NCI-H2196 treated with DMSO at 0.1 percent for 48 hours (cell line): Measurements from ENCODE around the gene WDR70.
"Not testable (repeated sequence)": the region's sequence is repeated elsewhere in the genome, so short reads cannot be mapped to it uniquely, and the experiment has no call there.

Experiments
- DNase-seq: peaks from one replicate; lab custom pipeline; 2025; ENCODE audit not compliant: unreplicated experiment; lab: John Stamatoyannopoulos, UW

Gene WDR70

GRCh38 chr5:37742111-37742510 lies 363.0 kb downstream of the WDR70 start:
- no peak for DNase-seq

- DNase-seq: no peak
Measured at GRCh38 chr5:37751227-37751626, 372.1 kb downstream of the WDR70 start.

DNA sequence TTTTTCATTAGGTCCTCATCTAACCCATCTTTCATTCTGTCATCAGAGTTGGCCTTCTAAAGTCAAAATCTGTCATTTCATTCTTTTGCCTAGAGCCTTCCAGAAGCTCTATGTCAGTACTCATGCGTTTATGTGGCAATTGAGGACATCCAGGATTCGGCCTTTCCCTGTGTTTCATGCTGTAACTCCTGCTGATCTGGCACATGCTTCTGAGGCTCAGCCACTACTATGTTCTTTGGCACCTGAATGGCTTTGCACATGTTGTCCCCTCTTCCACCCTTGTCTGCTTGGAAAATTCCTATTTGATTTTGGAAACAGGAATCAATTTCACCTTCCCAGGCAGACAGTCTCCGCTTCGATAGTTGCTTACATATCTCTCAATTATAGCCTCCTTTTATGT lies 375.9 kb downstream of the WDR70 start:
- no peak for DNase-seq

DNA sequence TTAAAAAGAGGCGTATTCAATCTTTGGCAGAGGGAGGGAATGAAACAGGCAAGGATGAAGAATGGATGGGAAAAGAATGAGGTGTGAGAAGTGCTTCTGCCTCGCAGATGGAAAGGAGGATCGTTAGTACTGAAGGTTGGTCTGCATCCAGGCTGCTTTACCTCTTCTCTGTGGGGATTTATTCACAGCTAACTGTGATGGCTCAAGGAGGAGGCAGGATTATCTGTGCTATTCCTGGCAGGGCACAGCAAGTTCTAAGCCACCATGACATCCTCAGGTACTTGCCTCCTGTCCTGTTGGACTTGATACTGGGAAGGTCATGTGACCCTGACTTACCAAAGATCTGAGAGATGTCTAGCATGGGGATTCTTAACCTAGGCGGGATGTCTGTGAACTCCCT lies 376.5 kb downstream of the WDR70 start:
- DNase-seq: no peak

GRCh38 chr5:37756248-37756647 lies 377.1 kb downstream of the WDR70 start:
- DNase-seq: no peak

DNA sequence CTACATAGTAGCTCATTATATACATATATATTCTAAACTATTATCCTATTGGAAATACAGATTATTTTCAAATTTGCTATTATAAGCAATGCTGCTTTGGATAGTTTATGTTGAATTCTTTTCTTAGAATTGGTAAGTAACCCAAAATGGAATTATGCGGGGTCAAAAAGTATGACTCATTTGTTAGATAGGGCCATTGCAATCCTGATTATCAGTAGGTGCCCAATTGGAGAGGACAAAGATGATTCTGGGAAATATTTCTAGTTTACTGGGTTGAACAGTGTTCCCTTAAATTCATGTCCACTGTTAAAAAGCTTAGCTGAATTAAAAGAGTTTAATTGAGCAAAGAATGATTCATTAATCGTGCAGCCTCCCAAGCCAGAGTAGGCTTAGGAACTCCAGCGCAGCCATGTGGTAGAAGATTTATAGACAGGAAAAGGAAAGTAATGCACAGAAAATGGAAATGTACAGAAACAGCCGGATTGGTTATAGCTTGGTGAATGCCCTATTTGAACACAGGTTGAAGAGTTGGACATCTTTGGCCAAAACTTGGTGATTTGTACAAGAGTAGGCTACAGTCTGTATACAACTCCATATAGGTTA lies 379.0 kb downstream of the WDR70 start:
- no peak for DNase-seq

DNA sequence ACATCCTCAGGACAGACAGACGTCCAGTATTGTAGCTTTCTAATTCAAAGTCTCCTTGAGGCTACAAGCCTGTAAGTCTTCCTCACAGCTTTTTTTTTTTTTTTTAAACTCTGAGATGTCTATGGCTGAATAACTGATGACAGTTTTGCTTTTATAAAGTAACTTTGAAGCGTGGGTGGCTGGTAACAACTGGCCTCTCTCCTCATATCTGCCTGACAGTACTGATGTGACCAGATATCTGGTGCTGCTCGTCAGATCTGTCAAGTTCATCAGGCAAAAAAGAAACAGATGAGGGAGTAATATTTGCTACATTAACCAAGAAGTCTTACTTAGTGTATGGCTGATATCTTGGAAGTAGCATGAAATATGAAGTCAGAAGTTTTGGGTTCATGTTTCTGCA lies 388.1 kb downstream of the WDR70 start:
- DNase-seq: no peak

DNA sequence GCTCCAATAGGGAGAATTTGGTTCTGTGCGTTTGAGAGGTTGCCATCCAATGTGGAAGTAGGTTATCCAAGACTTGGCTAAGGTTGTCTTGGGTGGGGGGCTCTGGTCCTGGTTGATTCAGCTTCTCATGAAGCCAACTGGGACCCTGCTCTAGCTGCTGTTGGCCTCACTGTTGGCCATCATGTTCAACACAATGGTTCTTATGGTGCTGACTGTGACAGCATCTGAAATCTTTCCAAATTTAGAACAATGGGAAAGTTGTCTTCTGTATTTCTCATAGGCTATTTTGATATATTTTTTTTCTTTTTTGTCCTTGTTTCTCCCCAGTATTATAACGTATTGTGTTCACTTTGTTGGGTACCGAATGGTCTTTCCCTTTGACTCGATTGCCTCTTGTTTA lies 388.8 kb downstream of the WDR70 start:
- DNase-seq: no peak

- DNase-seq: no peak
Measured at GRCh38 chr5:37768371-37768770, 389.3 kb downstream of the WDR70 start.

DNA sequence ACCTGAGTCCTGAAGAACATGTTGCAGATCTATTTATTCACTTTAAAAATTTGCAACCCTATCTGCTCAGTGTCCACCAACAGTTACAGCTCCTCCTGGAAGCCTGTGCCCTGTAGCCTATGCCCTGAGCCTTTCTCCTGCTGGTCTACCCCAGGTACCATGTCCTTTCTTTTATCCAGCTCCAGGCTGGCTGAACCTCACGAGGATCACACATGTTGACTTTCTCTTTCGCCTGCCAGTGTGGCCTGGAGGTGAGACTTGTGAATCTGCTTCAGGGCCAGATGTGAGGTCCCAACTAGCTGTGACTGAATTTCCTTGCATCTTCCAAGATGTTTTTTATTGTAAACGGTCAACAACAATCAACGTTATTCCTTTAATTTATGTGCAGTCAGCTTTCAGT lies 390.0 kb downstream of the WDR70 start:
- no peak for DNase-seq

- no peak for DNase-seq
Measured at GRCh38 chr5:37769840-37770239, 390.7 kb downstream of the WDR70 start.

DNA sequence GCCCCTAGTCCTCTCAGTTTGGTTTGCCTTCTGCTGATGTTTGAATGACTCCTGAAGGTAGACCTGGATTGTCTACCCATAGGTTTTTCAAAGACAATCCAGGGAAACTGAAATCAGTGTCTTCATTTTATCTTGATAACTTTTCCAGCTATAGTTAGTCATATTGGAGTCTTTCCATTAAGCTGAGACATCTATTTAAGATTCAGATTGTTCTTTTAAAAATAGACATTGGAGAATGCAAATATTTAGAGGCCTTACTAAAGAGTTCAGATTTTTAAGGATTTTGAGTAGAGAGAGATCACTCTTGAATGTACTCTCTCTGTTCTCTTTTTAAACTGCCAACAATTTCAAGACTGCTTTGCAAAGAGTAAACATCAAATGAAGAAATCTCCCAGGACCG lies 391.7 kb downstream of the WDR70 start:
- DNase-seq: no peak

DNA sequence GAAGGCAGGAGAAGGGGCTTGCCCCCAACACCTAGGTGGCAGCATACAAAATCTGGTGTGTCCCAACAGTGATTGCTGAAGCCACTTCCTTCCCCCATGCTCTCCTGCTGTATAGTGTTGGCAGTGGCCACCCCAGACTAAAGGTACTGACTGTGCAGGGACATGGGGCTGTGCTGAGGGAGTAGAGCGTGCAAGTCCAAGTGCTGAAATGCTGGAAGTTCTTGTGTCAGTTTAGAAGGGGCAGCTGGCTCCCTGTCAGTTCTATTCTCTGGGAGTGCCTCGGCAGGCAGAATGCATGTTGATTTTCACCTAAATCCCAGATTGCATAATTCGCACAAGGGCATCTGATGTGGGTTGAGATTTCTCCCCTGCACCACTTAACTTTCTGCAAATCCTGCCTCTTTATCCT lies 392.1 kb downstream of the WDR70 start:
- no peak for DNase-seq

DNA sequence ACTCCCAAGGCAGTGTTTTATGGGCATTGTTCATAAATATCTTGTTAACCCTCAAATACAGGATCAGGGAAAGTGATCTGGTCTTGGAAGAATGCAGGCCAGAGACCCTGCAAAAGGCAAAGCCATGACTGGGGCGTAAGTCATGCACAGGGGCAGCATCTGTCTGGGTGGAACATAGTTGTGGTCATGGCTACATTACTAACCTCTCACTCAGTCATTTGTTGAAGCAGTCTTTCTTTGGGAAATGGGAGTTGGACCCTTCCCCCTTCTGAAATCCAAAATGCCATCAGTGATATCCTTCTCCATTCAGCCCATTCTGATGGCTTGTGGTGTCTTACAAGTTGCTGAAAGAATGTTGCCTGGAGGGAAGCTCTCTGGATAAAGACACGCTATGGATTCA lies 392.6 kb downstream of the WDR70 start:
- no peak for DNase-seq

DNA sequence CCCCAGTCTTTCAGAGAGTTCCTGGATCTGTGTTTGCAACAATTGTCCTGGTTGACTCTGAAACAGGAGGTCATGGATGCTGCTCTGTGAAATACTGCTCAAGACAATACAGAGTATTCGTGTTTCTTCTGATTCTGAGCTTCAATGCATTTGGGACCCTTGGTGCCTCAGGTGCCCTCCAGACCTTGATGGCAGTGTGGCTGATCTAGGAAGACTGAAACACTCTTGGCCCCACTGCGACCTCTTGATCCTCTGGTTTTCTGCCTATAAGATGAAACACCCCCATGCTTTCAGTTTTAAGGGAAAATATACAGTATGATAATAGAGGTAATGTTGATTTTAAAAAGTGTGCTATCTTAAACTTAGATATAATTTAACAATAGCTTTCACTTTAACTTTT lies 393.1 kb downstream of the WDR70 start:
- no peak for DNase-seq

- no peak for DNase-seq
Measured at GRCh38 chr5:37773809-37774208, 394.7 kb downstream of the WDR70 start.

DNA sequence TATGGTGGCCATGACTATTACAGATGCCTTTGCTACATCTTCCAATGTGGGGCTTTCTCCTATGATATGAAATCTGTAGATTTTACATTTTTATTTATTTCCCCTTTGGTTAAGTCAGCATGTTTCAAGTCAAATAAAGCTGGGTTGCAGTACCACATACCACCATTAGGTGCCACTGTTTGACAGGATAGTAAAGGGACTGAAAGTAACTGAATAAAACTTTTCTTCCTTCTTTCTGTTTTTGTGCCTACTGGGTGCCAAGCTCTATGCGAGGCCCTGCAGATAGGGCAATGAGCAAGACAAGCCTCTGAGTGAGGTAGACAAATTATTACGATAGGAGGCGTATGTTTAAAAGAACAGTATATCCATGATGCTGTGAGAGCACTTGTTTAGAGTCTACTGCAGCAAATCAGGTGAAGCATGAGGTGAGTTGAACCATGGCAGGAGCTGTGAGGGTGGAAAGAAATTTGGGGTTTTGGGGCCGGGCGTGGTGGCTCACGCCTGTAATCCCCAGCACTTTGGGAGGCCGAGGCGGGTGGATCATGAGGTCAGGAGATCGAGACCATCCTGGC lies 395.9 kb downstream of the WDR70 start:
- DNase-seq: no peak

DNA sequence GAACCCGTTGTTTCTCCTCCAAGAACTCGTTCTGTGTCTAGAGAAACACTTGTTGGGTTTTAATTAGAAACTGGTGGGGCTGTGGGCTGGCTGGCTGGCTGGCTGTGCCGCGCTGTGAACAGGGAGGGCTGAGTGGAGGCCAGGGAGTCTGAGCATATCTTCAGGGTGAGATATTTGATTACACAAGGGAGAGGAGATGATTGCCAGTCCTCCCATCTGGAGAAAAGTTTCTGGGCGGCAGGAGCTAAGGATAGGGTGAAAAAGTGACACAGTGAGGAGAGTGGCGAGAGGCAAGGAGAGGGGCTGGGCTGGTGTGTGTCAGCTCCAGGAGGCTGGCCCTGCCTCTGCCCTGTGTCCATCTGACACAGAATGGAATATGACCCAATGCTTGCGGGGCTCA lies 397.7 kb downstream of the WDR70 start:
- DNase-seq: no peak

DNA sequence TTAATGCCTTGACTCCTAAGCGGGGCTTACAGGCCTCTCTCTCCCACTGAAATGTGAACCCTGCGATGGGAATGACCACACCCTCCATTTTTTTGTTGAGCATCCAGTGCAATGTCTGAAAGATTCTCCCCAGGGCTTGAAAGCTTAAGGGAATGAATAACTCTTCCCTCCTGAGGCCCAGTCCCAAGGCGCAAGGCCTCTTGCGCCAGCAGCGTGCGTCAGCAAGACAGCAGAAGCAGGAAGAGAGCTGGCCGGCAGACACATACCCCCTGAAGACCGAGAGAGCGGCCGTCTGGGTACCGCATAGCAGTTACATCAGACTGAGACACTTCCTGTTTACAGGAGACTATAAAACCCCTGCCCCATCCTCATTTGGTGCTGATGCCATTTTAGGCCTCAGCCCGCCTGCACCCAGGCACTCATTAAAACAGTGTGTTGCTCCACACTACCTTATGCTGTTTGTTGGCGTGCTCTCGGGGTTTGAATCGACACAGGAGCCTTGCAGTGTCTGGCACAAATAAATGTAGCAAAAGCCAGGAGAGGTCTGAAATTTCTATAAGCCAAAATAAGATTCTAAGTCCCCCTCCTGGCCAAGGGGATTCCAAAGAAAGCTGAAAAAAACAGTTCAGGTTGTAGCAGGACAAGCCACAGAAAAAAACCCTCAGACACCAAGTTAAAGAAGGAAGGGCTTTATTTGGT lies 398.5 kb downstream of the WDR70 start:
- DNase-seq: no peak

DNA sequence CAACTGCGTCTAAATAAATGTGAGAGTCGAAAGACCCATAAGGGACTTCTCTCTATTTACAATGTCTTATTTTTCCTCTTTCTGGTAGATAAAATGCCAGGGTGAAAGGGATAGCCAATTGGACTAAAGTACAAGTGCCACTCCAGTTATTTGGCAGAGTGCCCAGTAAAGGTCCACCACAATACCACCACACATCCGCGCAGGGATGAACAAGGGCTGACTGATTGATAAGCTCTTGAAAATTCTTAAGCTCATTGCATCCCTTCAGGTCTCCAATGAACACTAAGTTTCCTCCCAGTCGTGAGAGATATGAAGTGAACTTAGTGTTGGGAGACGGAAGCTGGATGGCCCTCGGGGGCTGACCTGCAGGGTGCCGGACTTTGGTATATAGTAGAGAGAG lies 402.3 kb downstream of the WDR70 start:
- not testable (repeated sequence) for DNase-seq

DNA sequence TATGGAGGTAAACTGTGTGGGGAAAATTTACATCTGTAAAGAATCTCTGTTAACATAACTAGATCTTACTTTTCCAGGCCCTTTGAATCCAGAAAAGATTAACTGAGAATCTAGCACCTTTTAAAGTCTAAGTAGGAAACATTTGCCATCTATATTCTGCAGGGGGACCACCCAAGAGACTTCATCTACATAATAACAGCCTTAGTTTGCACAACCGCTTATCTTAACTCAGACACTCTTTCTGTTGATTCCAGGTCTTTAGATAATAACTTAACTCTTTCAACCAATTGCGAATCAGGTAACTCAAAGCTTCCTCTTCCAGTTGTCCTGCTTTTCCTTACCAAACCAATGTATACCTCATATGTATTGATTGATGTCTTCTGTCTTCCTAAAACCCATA lies 407.3 kb downstream of the WDR70 start:
- DNase-seq: no peak

- no peak for DNase-seq
Measured at GRCh38 chr5:37786862-37787519, 407.9 kb downstream of the WDR70 start.
